ENCODE measurements around the gene SPDL1. TPM values are rescaled to one million over a fixed set of nuclear protein-coding genes. Genes with fewer than 3 reads are reported as not detected.

SPDL1 gene
- total and polyA plus RNA-seq, 2 of the 4 experiments (the other 2 are of a cell fraction): 18.8 to 29.4 TPM

- no peak overlapping the region for H2AK9ac ChIP-seq (replicated peaks; ENCODE audit: low read depth, low read length, poor library complexity)
- no peak overlapping the region for H2BK5ac ChIP-seq (ENCODE audit: low read depth, low read length, poor library complexity, severe bottlenecking)
- TF ChIP-seq RFX5 (IDR thresholded peaks at IDR 0.05; ENCODE audit: low read depth, low read length): no peak
- TF ChIP-seq MAFK (IDR thresholded peaks at IDR 0.05; ENCODE audit: low read depth, low read length): no peak
- no peak for TF ChIP-seq MXI1 (IDR thresholded peaks at IDR 0.05; ENCODE audit: borderline replicate concordance, low read depth, low read length)
- TF ChIP-seq POLR2A (IDR thresholded peaks at IDR 0.05; ENCODE audit: low read depth, low read length): no peak
- no peak for TF ChIP-seq CTCF (conservative IDR thresholded peaks at IDR 0.05; ENCODE audit: low read depth, low read length)
- no peak for TF ChIP-seq FOS (IDR thresholded peaks at IDR 0.05; ENCODE audit: low read depth, low read length)
- no peak for TF ChIP-seq CHD1 (IDR thresholded peaks at IDR 0.05; ENCODE audit: low read depth, low read length)
- no peak for TF ChIP-seq ELK1 (IDR thresholded peaks at IDR 0.05; ENCODE audit: borderline replicate concordance, low read depth, low read length)
- no peak for TF ChIP-seq SMC3 (IDR thresholded peaks at IDR 0.05; ENCODE audit: low read depth, low read length)
- TF ChIP-seq MAZ (IDR thresholded peaks at IDR 0.05; ENCODE audit: borderline replicate concordance, low read depth, low read length): no peak
- TF ChIP-seq BHLHE40 (IDR thresholded peaks at IDR 0.05; ENCODE audit: low read depth, low read length): no peak
- TF ChIP-seq NFE2L2 (IDR thresholded peaks at IDR 0.05; ENCODE audit: low read depth, low read length): no peak
- TF ChIP-seq USF2 (IDR thresholded peaks at IDR 0.05; ENCODE audit: low read depth, low read length): no peak
- no peak for TF ChIP-seq RAD21 (IDR thresholded peaks at IDR 0.05; ENCODE audit: low read length)
- TF ChIP-seq CEBPB (IDR thresholded peaks at IDR 0.05; ENCODE audit: low read depth, low read length): no peak
- no peak for TF ChIP-seq RCOR1 (IDR thresholded peaks at IDR 0.05; ENCODE audit: insufficient replicate concordance, low read length)
- in situ Hi-C loops (cut with MboI; ENCODE audit: low sequenced_read_pairs): loop anchor here (25.0 kb wide), 1 partner anchor 862 kb away; no protein-coding TSS in a partner anchor
- no peaks in the 10 kb centered on the region; the same call in 1 of the 2 replicates for H3K27me3 ChIP-seq (ENCODE audit: control insufficient read depth, insufficient read depth, low read length)
- H3K4me2 ChIP-seq (ENCODE audit: low read depth, low read length): no peak overlapping the region
- H3K79me1 ChIP-seq (ENCODE audit: low read depth in 1 of 2, low read length in 2 of 2): no peaks in the 10 kb centered on the region
- H3K4me3 ChIP-seq (ENCODE audit: insufficient read depth, low read depth, low read length): no peak overlapping the region
- ChIA-PET CTCF (interaction anchor here (1.7 kb wide), 1 partner anchor 562 kb away, joined by 10 read pairs; no protein-coding TSS in a partner anchor), POLR2A (ENCODE audit: unreplicated experiment) (no interaction called here)
- H2BK20ac ChIP-seq (ENCODE audit: low read depth, low read length): no peak overlapping the region
- no peak overlapping the region for H3K56ac ChIP-seq (ENCODE audit: extremely low read depth, insufficient read depth, low read length)
- H3K36me3 ChIP-seq (ENCODE audit: control insufficient read depth, insufficient read depth, low read length): no peaks in the 10 kb centered on the region
- intact Hi-C loops (cut with micrococcal nuclease): no loop called here
- H4K5ac ChIP-seq (ENCODE audit: low read depth, low read length): no peak overlapping the region
- H3K23ac ChIP-seq (ENCODE audit: low read depth, low read length): no peak overlapping the region
- H3K27ac ChIP-seq (ENCODE audit: insufficient read depth, low read length): no peak overlapping the region
- dilution Hi-C loops (cut with HindIII; ENCODE audit: low sequenced_read_pairs, unreplicated experiment): no loop called here
- no peaks in the 10 kb centered on the region for H3K9me3 ChIP-seq (ENCODE audit: control insufficient read depth, insufficient read depth, low read length)
- DNase-seq: no peak
- no peak overlapping the region for H2AK5ac ChIP-seq (ENCODE audit: low read depth, low read length)
- no peak overlapping the region for H3K14ac ChIP-seq (replicated peaks; ENCODE audit: low read depth, low read length)
- no peak overlapping the region for H4K8ac ChIP-seq (ENCODE audit: low read depth in 2 of 2, low read length in 2 of 2)
- no peaks in the 10 kb centered on the region for H3K9me1 ChIP-seq (ENCODE audit: insufficient read depth, low read length)
- no peak overlapping the region for H3K18ac ChIP-seq (ENCODE audit: low read depth, low read length)
- no CpG with 5 or more reads among the region's 1 CpG for WGBS, 2 experiments (ENCODE audit: extremely low coverage in 2 of 2, insufficient read length in 1 of 2)
- H4K91ac ChIP-seq (ENCODE audit: insufficient read depth, low read depth, low read length): no peak overlapping the region
- BruUV-seq (replicated peaks): no TSS peak
- H4K20me1 ChIP-seq (ENCODE audit: insufficient read depth, low read length): no peaks in the 10 kb centered on the region
- H2BK15ac ChIP-seq (ENCODE audit: low read depth, low read length): no peak overlapping the region
- no peak for ATAC-seq (ENCODE audit: low read depth)
- H2BK120ac ChIP-seq (ENCODE audit: low read depth, low read length): no peak overlapping the region
- H3K4me1 ChIP-seq (ENCODE audit: control insufficient read depth, insufficient read depth, low read length): no peaks in the 10 kb centered on the region
- H3K9ac ChIP-seq (ENCODE audit: low read depth, low read length): no peak overlapping the region
- H3K4ac ChIP-seq (ENCODE audit: low read depth, low read length): no peak overlapping the region
- H2AFZ ChIP-seq (replicated peaks; ENCODE audit: low read length, poor library complexity): no peak overlapping the region
These were observed 34.0 kb upstream of the SPDL1 start for GRCh38 chr5:169549453-169550100.

Data from IMR-90 (cell line).